Adipose tissue (tissue), 3 donors: ENCODE results near the gene SCARB1. TPM values are rescaled to one million over a fixed set of nuclear protein-coding genes. Genes with fewer than 3 reads are reported as not detected.

Experiments used
- H3K27ac ChIP-seq: one replicate; pipeline ENCODE4 v1.5.1; 2013; ENCODE audit warnings: low read depth, low read length
- WGBS, 3 donors: extraction: QIAGEN DNeasy Blood & Tissue Kit; methylation state at CpG; one replicate each; pipeline ENCODE4 v1.1.7; 2013; 5-methylcytosine and 5-hydroxymethylcytosine counted together
- polyA plus RNA-seq, 3 donors: library from polyadenylated mRNA; stranded (reverse); fragments of 200-250 nt; gene quantifications; one replicate each; pipeline ENCODE4 v1.2.3, GENCODE V29; 2013
- donor health status: healthy with polysubstance abuse.
- donor health status: Bipolar disorder and iron deficiency.
- donor health status: healthy.

SCARB1 gene
- polyA plus RNA-seq, 3 donors = 10.1 to 54.9 (median 22.7) TPM

DNA sequence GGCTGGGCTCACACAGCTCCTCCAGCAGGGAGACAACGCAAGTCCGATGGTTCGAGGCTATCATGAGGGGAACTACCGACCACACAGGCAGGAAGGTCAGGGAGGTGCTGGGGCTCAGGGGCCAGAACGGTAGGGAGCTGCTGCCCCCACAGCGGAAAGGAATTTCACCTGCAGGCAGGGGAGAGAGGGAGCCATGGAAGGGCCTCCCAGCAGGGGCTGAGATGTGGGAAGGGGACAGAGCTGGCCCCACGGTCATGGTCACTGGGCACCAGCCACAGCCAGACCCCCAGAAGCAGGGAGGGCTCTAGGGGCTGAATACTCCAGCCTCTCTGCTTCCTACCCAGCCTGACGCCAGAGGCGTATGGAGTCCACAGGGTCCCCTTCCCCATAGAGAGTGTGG is 103.1 kb downstream of the SCARB1 start:
- 83 to 88% (median 84%) methylated on average over 8 to 9 of the region's 9 CpGs for WGBS, 3 donors
- H3K27ac ChIP-seq = no peak overlapping the region

DNA sequence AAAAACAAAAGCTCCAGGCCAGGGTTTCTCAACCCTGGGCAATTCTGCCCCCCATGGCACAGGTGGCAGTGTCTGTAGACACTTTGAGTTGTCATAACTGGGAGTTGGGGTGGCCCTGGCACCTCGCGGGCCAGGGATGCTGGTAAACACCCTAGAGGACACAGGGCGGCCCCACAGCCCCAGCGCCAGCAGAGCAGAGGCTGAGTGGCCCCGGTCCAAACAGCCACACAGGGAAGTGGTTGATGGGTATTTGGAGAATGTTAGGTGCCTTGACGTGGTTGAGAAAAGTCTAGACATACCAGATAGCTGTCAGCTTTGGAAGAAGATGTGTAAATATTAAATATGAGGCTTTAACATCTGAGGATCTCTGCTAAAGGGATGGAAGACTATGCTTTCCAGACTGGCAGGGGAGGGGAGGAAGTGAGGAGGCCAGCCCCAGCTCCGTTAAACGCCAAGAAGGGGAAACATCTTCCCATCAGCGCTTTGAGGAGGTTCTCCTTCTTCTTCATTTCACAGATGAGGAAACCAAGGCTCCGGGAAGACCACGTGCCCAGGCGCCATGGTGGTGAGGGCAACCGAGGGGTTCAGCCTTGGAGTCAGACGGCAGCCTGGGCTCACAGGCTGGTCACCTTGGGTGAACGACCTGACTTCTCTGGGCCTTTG is 103.7 kb downstream of the SCARB1 start:
- WGBS, 3 donors = 56 to 77% (median 67%) methylated on average over 15 of the region's 15 CpGs
- H3K27ac ChIP-seq = no peak overlapping the region

DNA sequence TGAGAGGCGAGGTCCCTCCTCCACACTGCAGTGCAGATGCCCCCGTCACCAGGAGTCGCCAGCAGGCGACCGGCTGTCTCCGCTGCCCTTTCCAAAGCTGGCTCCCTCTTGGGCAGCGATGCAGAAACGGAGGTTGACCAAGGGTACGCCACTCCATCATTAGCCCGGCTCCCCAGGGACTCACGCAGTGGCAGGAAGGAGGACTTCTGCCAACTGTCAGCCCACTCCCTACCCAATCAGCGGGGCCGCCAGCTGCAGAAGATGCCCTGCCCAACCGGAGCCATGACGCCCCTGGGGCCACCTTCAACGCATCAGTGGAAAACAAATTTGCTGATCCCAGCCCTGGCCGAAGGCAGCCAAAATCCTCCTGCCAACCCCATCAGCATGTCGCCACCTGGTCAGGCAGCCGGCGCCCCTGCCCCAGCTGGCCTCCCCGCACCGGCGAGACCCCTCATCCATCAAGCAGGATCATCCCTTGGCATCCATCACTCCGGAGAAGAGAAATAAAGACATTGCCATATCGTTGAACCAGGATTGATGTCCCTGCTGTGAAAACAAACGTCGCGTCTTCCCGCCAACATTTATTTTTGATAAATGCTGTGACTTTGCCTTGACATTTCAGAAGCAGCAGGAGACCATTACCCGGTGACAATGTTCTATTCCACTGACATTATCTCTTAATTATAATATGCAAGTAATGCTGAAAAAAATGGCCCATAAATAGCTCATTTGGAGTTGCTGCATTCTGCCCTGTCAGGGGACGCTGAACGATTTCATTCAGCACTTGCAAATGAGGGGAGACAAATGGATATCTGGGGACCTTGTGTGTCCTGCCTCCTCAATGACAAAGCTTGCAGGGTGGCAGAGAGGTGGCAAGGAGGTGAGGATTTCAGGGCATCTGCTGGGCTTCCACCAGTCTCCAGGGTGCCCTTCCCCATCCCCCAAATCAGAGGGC is 105.1 kb downstream of the SCARB1 start:
- H3K27ac ChIP-seq = no peak overlapping the region
- WGBS, 3 donors = 51 to 72% (median 70%) methylated on average over 32 of the region's 32 CpGs

DNA sequence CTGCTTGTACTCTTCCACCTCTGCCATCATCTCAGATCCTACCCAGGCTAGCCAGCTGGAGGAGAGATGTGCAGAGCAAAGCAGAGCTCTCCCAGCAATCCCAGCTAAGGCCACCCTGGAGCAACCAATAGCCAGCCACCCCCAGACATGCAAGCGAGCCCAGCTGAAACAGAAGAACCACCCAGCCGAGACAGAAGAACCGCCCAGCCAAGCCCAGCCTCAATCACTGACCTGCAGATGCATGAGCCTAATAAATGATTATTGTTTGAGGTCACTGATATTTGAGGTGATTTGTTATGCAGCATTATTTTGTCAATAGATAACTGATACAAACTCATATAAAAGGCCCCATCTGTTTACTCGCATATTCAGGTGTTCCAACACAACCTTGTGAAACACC is 106.3 kb downstream of the SCARB1 start:
- 92 to 100% (median 98%) methylated on average over 4 of the region's 4 CpGs for WGBS, 3 donors
- H3K27ac ChIP-seq = no peak overlapping the region

DNA sequence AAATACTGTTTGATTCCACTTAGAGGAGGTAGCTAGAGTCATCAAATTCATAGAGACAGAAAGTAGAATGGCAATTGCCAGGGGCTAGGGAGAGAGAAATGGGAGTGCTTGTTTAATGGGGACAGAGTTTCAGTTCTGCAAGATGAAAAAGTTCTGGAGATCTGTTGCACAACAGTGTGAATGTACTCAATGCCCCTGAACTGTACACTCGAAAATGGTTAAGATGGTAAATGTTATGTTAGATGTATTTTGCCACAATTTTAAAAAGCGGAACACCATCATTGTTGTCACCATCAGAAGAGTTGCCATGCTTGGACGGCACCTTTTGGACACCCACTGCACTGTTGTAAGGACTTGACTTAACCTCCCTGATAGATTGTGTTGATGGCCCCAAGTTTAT is 106.9 kb downstream of the SCARB1 start:
- no peak overlapping the region for H3K27ac ChIP-seq
- WGBS, 3 donors = 78 to 96% (median 86%) methylated on average over 3 of the region's 3 CpGs

DNA sequence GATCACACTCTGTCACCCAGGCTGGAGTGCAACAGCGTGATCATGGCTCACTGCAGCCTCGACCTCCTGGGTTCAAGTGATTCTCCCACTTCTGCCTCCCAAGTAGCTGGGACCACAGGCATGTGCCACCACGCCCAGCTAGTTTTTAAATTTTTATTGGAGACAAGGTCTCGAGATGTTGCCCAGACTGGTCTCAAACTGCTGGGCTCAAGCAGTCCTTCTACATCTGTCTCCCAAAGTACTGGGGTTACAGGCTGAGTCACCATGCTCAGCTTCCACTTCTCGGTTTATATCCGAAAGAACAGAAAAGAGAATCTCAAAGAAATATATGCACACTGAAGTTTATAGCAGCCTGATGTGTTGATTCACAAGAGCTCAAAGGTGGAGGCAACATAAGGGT is 107.5 kb downstream of the SCARB1 start:
- WGBS, 3 donors = 70 to 78% (median 78%) methylated on average over 6 of the region's 6 CpGs

DNA sequence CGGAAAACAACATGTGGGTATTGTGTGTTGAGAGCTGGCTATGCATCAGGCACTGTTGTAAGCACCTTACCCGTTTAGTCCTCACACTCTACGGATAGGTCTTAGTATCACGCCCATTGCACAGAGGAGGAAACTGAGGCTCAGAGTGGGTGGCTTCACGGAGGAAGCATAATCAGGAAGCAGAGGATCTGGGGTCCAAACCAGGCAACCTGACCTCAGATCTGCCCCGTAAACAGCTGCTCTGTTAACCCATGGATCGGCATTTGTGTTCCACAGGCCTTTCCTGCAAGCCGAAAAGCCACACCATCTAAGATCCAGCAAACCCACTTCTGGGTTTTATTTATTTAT is 107.9 kb downstream of the SCARB1 start:
- no peak overlapping the region for H3K27ac ChIP-seq
- 58 to 94% (median 65%) methylated on average over 8 of the region's 8 CpGs for WGBS, 3 donors

More for the DNA sequence above, 107.5 kb downstream of the SCARB1 start:
- no peak overlapping the region for H3K27ac ChIP-seq

DNA sequence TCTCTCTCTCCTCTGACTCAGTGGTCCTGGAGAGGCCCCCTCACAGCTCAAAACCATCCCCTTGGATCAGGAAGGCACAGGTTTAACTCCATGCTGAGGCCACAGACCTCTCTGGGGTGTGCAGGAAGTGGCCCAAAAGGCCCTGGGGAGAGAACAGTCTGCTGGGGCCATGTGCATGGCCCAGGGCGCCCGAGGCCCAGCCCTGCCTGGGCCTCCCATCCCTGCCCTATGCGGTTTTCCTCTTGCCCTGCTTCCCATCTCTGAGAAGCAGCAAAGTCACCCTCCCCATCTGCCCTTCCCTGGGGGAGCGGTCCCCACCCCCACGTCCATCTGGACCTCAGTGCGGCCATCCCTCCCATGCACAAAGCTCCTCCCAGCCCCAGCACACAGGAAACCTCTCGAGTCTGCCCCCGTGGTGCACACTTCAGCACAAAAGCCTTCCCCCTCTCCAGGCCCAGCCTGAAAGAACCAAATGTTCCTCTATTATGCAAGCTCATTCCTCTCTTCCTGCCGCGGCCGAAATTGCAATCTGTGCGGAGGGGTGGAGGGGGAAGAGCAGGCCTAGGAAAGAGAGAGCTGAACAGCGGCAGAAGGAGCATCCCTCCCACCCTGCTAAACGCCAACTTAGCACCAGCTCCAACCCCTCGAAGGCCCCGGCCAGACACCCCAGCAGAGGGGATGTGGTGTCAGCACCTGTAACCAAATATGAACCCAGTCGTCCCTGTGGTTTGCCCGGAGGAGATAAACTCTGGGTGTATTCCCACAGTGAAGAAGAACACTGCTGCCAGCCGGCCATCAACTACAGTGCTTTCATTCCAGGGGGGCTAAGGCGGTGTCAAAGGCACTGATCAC is 108.5 kb downstream of the SCARB1 start:
- 19 to 61% (median 29%) methylated on average over 19 to 20 of the region's 20 CpGs for WGBS, 3 donors
- peak overlapping the region; percentile 19 for H3K27ac ChIP-seq

DNA sequence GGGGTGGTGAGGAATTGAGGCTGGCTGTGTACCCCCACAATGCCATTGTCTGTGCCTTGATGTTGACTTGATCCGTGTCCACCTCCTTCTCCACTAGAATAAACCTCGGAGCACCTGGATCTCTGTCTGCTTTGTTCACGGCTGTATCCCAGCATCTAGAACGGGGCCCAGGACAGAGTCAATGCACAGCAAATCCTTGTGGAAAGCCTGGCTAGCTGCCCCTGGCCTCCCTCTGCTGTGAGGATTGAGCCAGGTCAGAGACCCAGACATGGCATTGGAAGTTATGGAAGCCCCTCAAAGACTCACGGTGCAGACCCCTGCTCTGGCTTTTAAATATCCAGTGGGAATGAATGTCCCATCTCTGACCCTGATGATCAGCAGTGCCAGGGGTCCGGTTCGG is 109.2 kb downstream of the SCARB1 start:
- 80 to 91% (median 83%) methylated on average over 7 of the region's 7 CpGs for WGBS, 3 donors
- peak overlapping the region; percentile 19 for H3K27ac ChIP-seq

DNA sequence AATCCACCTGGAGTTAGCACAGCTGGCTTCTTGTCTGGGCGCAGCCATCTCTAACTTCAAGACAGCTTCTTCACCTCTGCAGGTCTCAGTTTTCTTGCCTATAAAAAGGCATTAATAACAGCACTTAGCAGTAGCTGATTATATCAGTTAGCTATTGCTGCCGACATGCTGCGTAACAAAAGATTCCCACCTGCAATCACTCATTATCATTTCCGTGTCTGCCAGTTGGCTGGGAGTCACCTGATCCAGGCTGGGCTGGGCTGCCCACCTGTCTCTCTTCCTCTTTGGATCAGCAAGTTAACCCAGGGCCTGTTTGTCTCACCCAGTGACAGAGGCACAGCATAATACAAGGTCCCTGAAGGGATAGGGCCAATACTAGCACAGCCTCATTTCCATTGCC is 109.7 kb downstream of the SCARB1 start:
- 91 to 95% (median 93%) methylated on average over 4 of the region's 4 CpGs for WGBS, 3 donors
- no peak overlapping the region for H3K27ac ChIP-seq

DNA sequence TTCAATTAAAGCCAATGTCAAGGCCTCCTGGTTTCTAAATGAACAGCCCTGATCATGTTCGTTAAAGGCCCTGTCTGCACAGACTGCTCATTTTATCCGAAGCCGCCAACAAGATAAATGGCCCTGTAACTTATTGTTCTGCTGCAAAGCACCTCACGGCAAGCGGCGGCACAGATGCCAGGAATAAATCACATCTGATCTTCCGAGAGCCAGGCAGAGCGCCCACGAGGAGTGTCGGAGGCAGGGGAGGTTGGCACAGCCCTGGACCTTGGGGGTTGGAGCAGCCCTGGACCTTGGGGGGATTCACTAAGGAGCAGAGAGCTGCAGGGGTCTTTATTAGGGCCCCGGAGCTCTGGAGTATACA is 110.5 kb downstream of the SCARB1 start:
- H3K27ac ChIP-seq = no peak overlapping the region
- 77 to 90% (median 88%) methylated on average over 11 of the region's 11 CpGs for WGBS, 3 donors

DNA sequence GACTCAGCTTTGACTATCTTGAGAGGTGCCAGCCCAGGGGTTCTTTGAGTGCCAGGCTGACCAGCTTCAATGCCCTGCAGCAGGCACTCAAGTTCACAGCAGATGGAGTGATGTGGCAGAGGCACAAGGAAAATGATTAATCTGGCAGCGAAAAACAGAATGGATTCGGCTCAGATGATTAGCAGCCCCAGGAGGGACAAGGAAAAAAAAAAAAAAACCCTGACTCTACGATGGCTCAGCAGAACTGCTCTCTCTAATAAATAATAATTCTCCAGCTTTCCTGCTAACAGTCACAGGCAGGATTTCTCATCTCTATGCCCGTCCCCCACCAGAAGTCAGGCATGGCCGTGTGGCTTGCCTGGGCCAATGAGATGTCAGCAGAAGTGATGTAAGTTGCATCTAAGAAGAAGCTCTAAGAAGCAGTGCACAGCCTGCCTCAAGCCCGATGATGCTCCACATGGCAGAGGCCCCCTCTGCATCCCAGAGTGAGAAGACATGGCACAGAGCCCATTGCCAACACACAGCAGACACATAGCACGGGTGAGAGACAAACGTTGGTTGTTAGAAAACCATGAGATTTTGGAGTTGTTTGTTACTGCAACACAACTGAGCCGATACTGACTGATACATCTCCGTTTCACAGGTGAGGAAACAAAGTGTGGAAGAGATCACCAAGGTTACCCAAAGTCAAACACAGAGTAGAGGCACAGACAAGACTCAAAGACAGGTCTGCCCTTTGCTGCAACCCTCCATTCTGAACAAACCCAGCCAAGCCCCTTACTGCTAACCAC is 111.0 kb downstream of the SCARB1 start:
- no peak overlapping the region for H3K27ac ChIP-seq
- 63 to 73% (median 70%) methylated on average over 10 of the region's 10 CpGs for WGBS, 3 donors

DNA sequence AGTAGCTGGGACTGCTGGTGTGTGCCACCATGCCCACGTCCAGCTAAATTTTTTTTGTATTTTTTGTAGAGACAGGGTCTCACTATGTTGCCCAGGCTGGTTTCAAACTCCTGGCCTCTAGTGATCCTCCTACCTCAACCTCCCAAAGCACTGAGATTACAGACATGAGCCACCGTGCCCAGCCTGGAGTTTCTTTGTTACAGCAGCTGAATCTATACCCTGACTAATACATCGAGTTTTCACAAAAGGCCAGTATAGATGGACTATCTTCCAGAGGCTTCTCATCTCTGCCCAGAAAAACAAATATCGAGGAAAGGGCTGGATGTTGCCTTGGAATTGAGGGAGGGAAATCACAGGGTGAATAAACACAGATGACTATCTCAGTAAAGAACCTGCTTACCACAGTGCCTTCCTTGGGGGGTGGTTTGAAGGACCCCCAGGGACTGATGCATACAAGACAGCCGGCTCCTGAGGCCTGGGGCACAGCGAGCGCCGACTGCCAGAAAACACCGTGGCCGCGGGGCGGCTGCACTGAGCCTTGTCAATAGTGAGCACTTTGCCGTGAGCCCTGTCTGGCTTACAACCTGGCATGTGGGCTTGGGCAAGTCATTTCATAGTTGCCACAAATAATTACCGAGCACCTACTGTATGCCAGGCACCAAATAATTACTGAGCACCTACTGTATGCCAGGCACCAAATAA is 111.9 kb downstream of the SCARB1 start:
- H3K27ac ChIP-seq = no peak overlapping the region
- 94 to 96% (median 95%) methylated on average over 14 of the region's 14 CpGs for WGBS, 3 donors

DNA sequence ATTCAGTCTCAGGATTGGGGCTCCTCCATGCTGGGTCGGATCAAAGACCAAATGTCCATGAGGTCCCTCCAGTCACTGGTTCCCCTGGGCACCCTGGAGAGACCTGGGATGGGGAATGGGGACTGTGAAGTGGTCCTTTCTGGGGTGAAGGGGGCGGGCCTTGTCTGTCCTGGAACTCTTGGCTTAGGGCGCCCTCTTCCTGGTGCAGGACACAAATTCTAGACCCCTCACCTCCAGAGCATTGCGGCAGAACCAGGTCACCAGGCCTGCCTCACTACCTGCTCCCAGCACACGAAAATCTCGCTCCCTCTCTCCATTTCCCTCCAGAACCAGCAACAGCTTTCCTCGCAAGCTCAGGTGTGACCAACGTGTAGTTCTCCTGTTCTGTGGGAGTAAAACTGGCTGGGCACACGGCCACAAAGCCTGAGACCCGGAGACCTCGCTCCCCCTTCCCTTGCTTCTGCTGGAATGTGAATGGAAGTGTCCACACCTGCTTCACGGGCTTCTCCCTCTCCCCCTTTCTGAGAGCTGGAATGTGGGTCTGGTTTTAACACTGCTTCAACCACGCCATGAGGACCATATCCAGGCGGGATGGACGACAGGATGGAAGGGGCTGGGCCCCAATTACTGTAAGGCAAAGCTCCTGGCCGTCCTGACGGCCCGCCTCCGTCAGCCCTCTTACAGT is 112.7 kb downstream of the SCARB1 start:
- H3K27ac ChIP-seq = no peak overlapping the region
- 79 to 90% (median 88%) methylated on average over 19 of the region's 19 CpGs for WGBS, 3 donors

DNA sequence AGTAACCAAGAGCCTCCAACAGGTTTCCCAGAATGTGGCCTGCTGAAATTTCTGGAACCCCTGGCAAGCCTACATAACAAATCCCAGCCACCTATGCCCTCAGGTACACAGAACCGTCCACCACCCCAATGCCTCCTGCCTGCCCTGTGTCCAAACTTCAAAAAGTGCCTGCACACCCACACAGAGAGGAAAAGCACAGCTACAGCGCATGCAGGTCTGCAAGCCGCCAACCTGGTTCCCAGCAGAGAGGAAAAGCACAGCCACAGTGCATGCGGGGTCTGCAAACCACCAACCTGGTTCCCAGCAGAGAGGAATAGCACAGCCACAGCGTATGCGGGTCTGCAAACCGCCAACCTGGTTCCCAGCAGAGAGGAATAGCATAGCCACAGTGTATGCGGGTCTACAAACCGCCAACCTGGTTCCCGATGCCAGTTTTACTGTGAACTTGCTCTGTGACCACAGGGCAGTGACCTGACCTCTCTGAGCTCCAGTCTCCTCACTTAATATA is 113.5 kb downstream of the SCARB1 start:
- no peak overlapping the region for H3K27ac ChIP-seq
- 73 to 88% (median 83%) methylated on average over 10 of the region's 10 CpGs for WGBS, 3 donors

DNA sequence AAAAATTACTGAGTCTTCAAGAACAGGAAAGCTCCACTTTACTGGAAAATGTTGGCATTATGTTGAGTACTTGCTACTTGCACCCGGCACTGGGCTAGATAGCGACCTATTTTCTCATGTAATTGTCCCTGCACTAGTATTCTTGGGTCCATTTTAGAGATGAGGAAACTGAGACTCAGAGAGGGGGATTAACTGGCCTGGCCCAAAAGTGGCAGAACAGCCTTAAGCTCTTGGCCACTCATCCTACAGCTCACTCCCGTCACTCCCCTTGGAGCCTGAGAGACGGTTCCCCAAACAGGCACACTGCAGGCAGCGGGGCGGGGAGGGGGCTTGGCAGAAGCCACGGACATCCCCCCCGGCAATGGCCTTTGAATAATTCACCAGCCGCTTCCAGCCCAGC is 113.9 kb downstream of the SCARB1 start:
- WGBS, 3 donors = 82 to 91% (median 89%) methylated on average over 9 of the region's 9 CpGs
- H3K27ac ChIP-seq = no peak overlapping the region
